HG03342 (cell line): Measurements from ENCODE around the gene CDC73.

Experiments
- ATAC-seq: cut with Tn5 transposase; IDR thresholded peaks from one replicate; pipeline ENCODE4 v1.9.1; 2021; ENCODE audit warnings: mild to moderate bottlenecking, moderate library complexity; ENCODE audit not compliant: unreplicated experiment

Gene CDC73

GRCh38 chr1:193121616-193122593, at the start of gene CDC73:
Gene CDC73, plus strand, starts transcription at chr1:193122031. Its CDS starts 170 bp downstream, at chr1:193122201.
- ATAC-seq: peak; percentile 94

- no peak for ATAC-seq
Observed at GRCh38 chr1:193077991-193078390, 43.8 kb upstream of the CDC73 start.

GRCh38 chr1:193079187-193079586, 42.6 kb upstream of the CDC73 start:
- no peak for ATAC-seq

GRCh38 chr1:193083365-193084088, 38.3 kb upstream of the CDC73 start:
- ATAC-seq: peak; percentile 93

- ATAC-seq: no peak
Observed at GRCh38 chr1:193085263-193085662, 36.6 kb upstream of the CDC73 start.

GRCh38 chr1:193086342-193086741, 35.5 kb upstream of the CDC73 start:
- ATAC-seq: no peak

- ATAC-seq: no peak
Observed at GRCh38 chr1:193087893-193088292, 33.9 kb upstream of the CDC73 start.

- no peak for ATAC-seq
Observed at GRCh38 chr1:193090865-193091264, 31.0 kb upstream of the CDC73 start.

GRCh38 chr1:193094112-193094511, 27.7 kb upstream of the CDC73 start:
- ATAC-seq: no peak

- no peak for ATAC-seq
Observed at GRCh38 chr1:193102662-193103061, 19.2 kb upstream of the CDC73 start.

GRCh38 chr1:193103759-193104501, 17.9 kb upstream of the CDC73 start:
- no peak for ATAC-seq

- ATAC-seq: peak; percentile 34
Observed at GRCh38 chr1:193104502-193104906, 17.3 kb upstream of the CDC73 start.

- ATAC-seq: peak; percentile 90
Observed at GRCh38 chr1:193104907-193105820, 16.7 kb upstream of the CDC73 start, which contains the start of gene GLRX2. Gene GLRX2, minus strand, starts transcription at chr1:193105414. Its CDS starts 32 bp downstream, at chr1:193105382.

- no peak for ATAC-seq
Observed at GRCh38 chr1:193105821-193106177, 16.0 kb upstream of the CDC73 start.

- ATAC-seq: no peak
Observed at GRCh38 chr1:193108471-193108870, 13.4 kb upstream of the CDC73 start.

GRCh38 chr1:193109619-193110018, 12.2 kb upstream of the CDC73 start:
- no peak for ATAC-seq

GRCh38 chr1:193110246-193110645, 11.6 kb upstream of the CDC73 start:
- no peak for ATAC-seq

GRCh38 chr1:193110864-193111263, 11.0 kb upstream of the CDC73 start:
- no peak for ATAC-seq

GRCh38 chr1:193111641-193112090, 10.2 kb upstream of the CDC73 start:
- no peak for ATAC-seq
